Measurements from ENCODE around the gene RPL15. TPM values are rescaled to one million over a fixed set of nuclear protein-coding genes. Genes with fewer than 3 reads are reported as not detected.
"Not testable (repeated sequence)": the region's sequence is repeated elsewhere in the genome, so short reads cannot be mapped to it uniquely, and the experiment has no call there.

Gene RPL15
- total RNA-seq, 4 donors from 2014 or later, result 2,085 to 2,928 (median 2,309) TPM

GRCh38 chr3:23904545-23904944 lies 12.4 kb upstream of the RPL15 start:
- Histone ChIP-seq H3K27ac (no peak overlapping the region), H3K4me1 (no peaks in the 10 kb centered on the region), H3K36me3 (peaks cover 0 to 71% of the 10 kb centered on the region in 2 donors), H3K4me3 (no peak overlapping the region), H3K9me3 (no peaks in the 10 kb centered on the region), H3K27me3 (no peaks in the 10 kb centered on the region)
- no peak for TF ChIP-seq CTCF (IDR thresholded peaks at IDR 0.05)
- TF ChIP-seq EP300 (IDR thresholded peaks at IDR 0.05), result no peak
- no peak for ATAC-seq

- peaks cover 0 to 49% of the 10 kb centered on the region in 2 donors for H3K36me3 ChIP-seq
- H3K27me3 ChIP-seq, result no peaks in the 10 kb centered on the region
- WGBS, 2 donors (ENCODE audit: low coverage in 1 of 2), result 90 to 92% methylated on average over 6 to 7 of the region's 7 CpGs
- H3K9me3 ChIP-seq, result no peaks in the 10 kb centered on the region
- no peak overlapping the region for H3K4me3 ChIP-seq
- no peak for ATAC-seq
- H3K27ac ChIP-seq, result no peak overlapping the region
- no peak for TF ChIP-seq CTCF (IDR thresholded peaks at IDR 0.05)
- no peak for TF ChIP-seq POLR2AphosphoS5 (IDR thresholded peaks at IDR 0.05)
- no peak for TF ChIP-seq POLR2A (IDR thresholded peaks at IDR 0.05)
- TF ChIP-seq EP300 (IDR thresholded peaks at IDR 0.05), result no peak
- H3K4me1 ChIP-seq, result peaks cover 0 to 9% (median 0%) of the 10 kb centered on the region in 3 donors
Measured at GRCh38 chr3:23909341-23909740, 7.6 kb upstream of the RPL15 start.

GRCh38 chr3:23911397-23911796 lies 5.5 kb upstream of the RPL15 start:
- no peaks in the 10 kb centered on the region for H3K27me3 ChIP-seq

GRCh38 chr3:23912335-23912734 lies 4.6 kb upstream of the RPL15 start:
- H3K9me3 ChIP-seq, ATAC-seq: not testable (repeated sequence)
- WGBS, 2 donors (ENCODE audit: low coverage in 1 of 2), result 90 to 100% methylated on average over 1 to 2 of the region's 3 CpGs

More at GRCh38 chr3:23911397-23911796, 5.5 kb upstream of the RPL15 start:
- WGBS, 2 donors (ENCODE audit: low coverage in 1 of 2), result 57 to 96% methylated on average over 2 of the region's 2 CpGs
- Histone ChIP-seq H3K9me3 (no peaks in the 10 kb centered on the region), H3K36me3 (peaks cover 0 to 42% of the 10 kb centered on the region in 2 donors), H3K4me3 (no peak overlapping the region), H3K4me1 (peaks cover 0 to 27% (median 0%) of the 10 kb centered on the region in 3 donors), H3K27ac (no peak overlapping the region)
- no peak for ATAC-seq
- no peak for TF ChIP-seq POLR2AphosphoS5 (IDR thresholded peaks at IDR 0.05)
- TF ChIP-seq POLR2A (IDR thresholded peaks at IDR 0.05), result no peak
- no peak for TF ChIP-seq CTCF (IDR thresholded peaks at IDR 0.05)
- no peak for TF ChIP-seq EP300 (IDR thresholded peaks at IDR 0.05)

GRCh38 chr3:23913182-23913581 lies 3.8 kb upstream of the RPL15 start:
- Histone ChIP-seq H3K9me3 (no peaks in the 10 kb centered on the region), H3K27ac (no peak overlapping the region), H3K4me3 (no peak overlapping the region), H3K36me3 (peaks cover 0 to 34% of the 10 kb centered on the region in 2 donors), H3K4me1 (peaks cover 0 to 32% (median 1%) of the 10 kb centered on the region in 3 donors), H3K27me3 (no peaks in the 10 kb centered on the region)
- TF ChIP-seq POLR2A (IDR thresholded peaks at IDR 0.05), result no peak
- no peak for TF ChIP-seq CTCF (IDR thresholded peaks at IDR 0.05)
- no peak for TF ChIP-seq EP300 (IDR thresholded peaks at IDR 0.05)
- TF ChIP-seq POLR2AphosphoS5 (IDR thresholded peaks at IDR 0.05), result no peak
- no peak for ATAC-seq
- WGBS, 2 donors (ENCODE audit: low coverage in 1 of 2), result 64 to 81% methylated on average over 1 of the region's 1 CpG

More at GRCh38 chr3:23912335-23912734, 4.6 kb upstream of the RPL15 start:
- peaks cover 0 to 28% (median 0%) of the 10 kb centered on the region in 3 donors for H3K4me1 ChIP-seq
- not testable (repeated sequence) for H3K27ac ChIP-seq, H3K4me3 ChIP-seq, H3K27me3 ChIP-seq
- H3K36me3 ChIP-seq, result peaks cover 0 to 35% of the 10 kb centered on the region in 2 donors
